HepG2 (cell line): ENCODE results near the gene ATP23. TPM values are rescaled to one million over a fixed set of nuclear protein-coding genes. Genes with fewer than 3 reads are reported as not detected.

Source experiments
- ADNP ChIP-seq: sonication (generic); formaldehyde crosslinking; IDR thresholded peaks from 2 replicates; pipeline ENCODE4 v1.4.0; 2020; ENCODE audit warnings: missing genetic modification reagents
- ARID2 ChIP-seq: sonication (generic); formaldehyde crosslinking; IDR thresholded peaks from 2 replicates; pipeline ENCODE4 v1.8.1; 2022; ENCODE audit warnings: mild to moderate bottlenecking, missing genetic modification reagents, borderline replicate concordance
- ASH2L ChIP-seq: fragments of 300-600, 200-600 bp; sonication (generic); IDR thresholded peaks from 2 replicates; pipeline ENCODE4 v1.7.0; 2017; ENCODE audit warnings: low read depth, mild to moderate bottlenecking, moderate library complexity, mixed read lengths, low read length; ENCODE audit not compliant: insufficient read length
- BHLHE40 ChIP-seq: IDR thresholded peaks from 2 replicates; pipeline ENCODE4 v1.6.1; 2011; ENCODE audit warnings: low read length, improper control_type of control experiment
- CCDC6 ChIP-seq: sonication (generic); formaldehyde crosslinking; IDR thresholded peaks from 2 replicates; pipeline ENCODE4 v1.8.1; 2022; ENCODE audit warnings: mild to moderate bottlenecking, missing genetic modification reagents, moderate library complexity
- CHD2 ChIP-seq: IDR thresholded peaks from 2 replicates; pipeline ENCODE4 v1.6.1; 2011; ENCODE audit warnings: low read depth, low read length, improper control_type of control experiment
- DR1 ChIP-seq: sonication (generic); formaldehyde crosslinking; IDR thresholded peaks from 2 replicates; pipeline ENCODE4 v1.8.0; 2021; ENCODE audit warnings: mild to moderate bottlenecking, missing genetic modification reagents, inconsistent platforms
- EED ChIP-seq: sonication (generic); formaldehyde crosslinking; IDR thresholded peaks from 2 replicates; pipeline ENCODE4 v1.5.0; 2020; ENCODE audit warnings: mild to moderate bottlenecking, missing genetic modification reagents
- HES4 ChIP-seq: sonication (generic); formaldehyde crosslinking; IDR thresholded peaks from 2 replicates; pipeline ENCODE4 v1.9.0; 2021; ENCODE audit warnings: mild to moderate bottlenecking, missing genetic modification reagents, borderline replicate concordance
- HNRNPLL ChIP-seq: fragments of 200-400 bp; formaldehyde crosslinking; IDR thresholded peaks from 2 replicates; pipeline ENCODE4 v1.6.1; 2017; ENCODE audit warnings: mild to moderate bottlenecking, low read depth, low read length; ENCODE audit not compliant: poor library complexity, severe bottlenecking
- KAT8 ChIP-seq: IDR thresholded peaks from 2 replicates; pipeline ENCODE4 v1.6.1; 2016; ENCODE audit warnings: missing genetic modification reagents, missing compliant biosample characterization
- KLF6 ChIP-seq: IDR thresholded peaks from 2 replicates; pipeline ENCODE4 v1.8.0; 2016; ENCODE audit warnings: missing biosample characterization, missing genetic modification reagents
- MXI1 ChIP-seq: IDR thresholded peaks from 3 replicates; pipeline ENCODE4 v1.6.1; 2012; ENCODE audit warnings: low read depth, low read length, inconsistent platforms, borderline replicate concordance
- RBFOX2 ChIP-seq: fragments of 200-400 bp; formaldehyde crosslinking; IDR thresholded peaks from 2 replicates; pipeline ENCODE4 v1.6.1; 2017; ENCODE audit warnings: low read depth, mild to moderate bottlenecking, low read length
- RFX1 ChIP-seq: fragments of 450-650 bp; IDR thresholded peaks from 2 replicates; pipeline ENCODE4 v1.6.1; 2017
- SAP130 ChIP-seq: IDR thresholded peaks from 2 replicates; pipeline ENCODE4 v1.6.1; 2016; ENCODE audit warnings: low read depth
- SSRP1 ChIP-seq: IDR thresholded peaks from 2 replicates; pipeline ENCODE4 v1.6.1; 2016; ENCODE audit warnings: control low read depth
- TMF1 ChIP-seq: sonication (generic); formaldehyde crosslinking; IDR thresholded peaks from 2 replicates; pipeline ENCODE4 v1.8.1; 2022; ENCODE audit warnings: low read depth, missing genetic modification reagents
- ZBTB21 ChIP-seq: sonication (generic); formaldehyde crosslinking; IDR thresholded peaks from 2 replicates; pipeline ENCODE4 v1.4.0; 2020; ENCODE audit warnings: missing genetic modification reagents
- ZFP90 ChIP-seq: sonication (generic); formaldehyde crosslinking; IDR thresholded peaks from 2 replicates; pipeline ENCODE4 v1.8.0; 2022; ENCODE audit warnings: missing genetic modification reagents, mild to moderate bottlenecking, inconsistent platforms, borderline replicate concordance
- ZKSCAN1 ChIP-seq: fragments of 150-350 bp; IDR thresholded peaks from 2 replicates; pipeline ENCODE4 v1.6.1; 2014; ENCODE audit warnings: low read length
- ZNF12 ChIP-seq: sonication (generic); formaldehyde crosslinking; IDR thresholded peaks from 2 replicates; pipeline ENCODE4 v1.5.0; 2020; ENCODE audit warnings: missing genetic modification reagents
- ZNF333 ChIP-seq: sonication (generic); formaldehyde crosslinking; IDR thresholded peaks from 2 replicates; pipeline ENCODE4 v1.4.0; 2020; ENCODE audit warnings: mild to moderate bottlenecking, missing genetic modification reagents, borderline replicate concordance
- ZNF550 ChIP-seq: sonication (generic); formaldehyde crosslinking; IDR thresholded peaks from 2 replicates; pipeline ENCODE4 v1.4.0; 2020; ENCODE audit warnings: mild to moderate bottlenecking, missing genetic modification reagents, borderline replicate concordance
- ZNF556 ChIP-seq: sonication (generic); formaldehyde crosslinking; IDR thresholded peaks from 2 replicates; pipeline ENCODE4 v1.4.0; 2020; ENCODE audit warnings: mild to moderate bottlenecking, missing genetic modification reagents, borderline replicate concordance
- ZNF614 ChIP-seq: IDR thresholded peaks from 2 replicates; pipeline ENCODE4 v1.6.1; 2018; ENCODE audit warnings: missing biosample characterization, missing genetic modification reagents, inconsistent platforms, borderline replicate concordance
- ZNF878 ChIP-seq: sonication (generic); formaldehyde crosslinking; IDR thresholded peaks from 2 replicates; pipeline ENCODE4 v1.8.1; 2023; ENCODE audit warnings: mild to moderate bottlenecking, missing genetic modification reagents, moderate library complexity
- ZNF879 ChIP-seq: sonication (generic); formaldehyde crosslinking; IDR thresholded peaks from 2 replicates; pipeline ENCODE4 v1.8.1; 2023; ENCODE audit warnings: missing genetic modification reagents
- ZSCAN29 ChIP-seq: sonication (generic); formaldehyde crosslinking; conservative IDR thresholded peaks from 2 replicates; pipeline ENCODE4 v1.4.0; 2020; ENCODE audit warnings: mild to moderate bottlenecking, missing genetic modification reagents
- ZZZ3 ChIP-seq: sonication (generic); formaldehyde crosslinking; IDR thresholded peaks from 2 replicates; pipeline ENCODE4 v1.4.0; 2020; ENCODE audit warnings: missing genetic modification reagents, mild to moderate bottlenecking, borderline replicate concordance
- polyA plus RNA-seq, 8 experiments: library from polyadenylated mRNA; depleted of rRNA in 3 of 8; stranded (reverse) in 7 of 8; unstranded in 1 of 8; fragments of >200 nt; fragmentation: Illumina TruSeq in 4 of 8; extraction: Trizol in 4 of 8; gene quantifications; 2 replicates each; pipeline versions ENCODE4 v1.2.1 to v1.2.3, GENCODE V29; 2011 to 2016; ENCODE audit warnings: low read depth in 4 of 8, missing spikeins in 1 of 8, mixed read lengths in 1 of 8; ENCODE audit not compliant: insufficient read depth in 1 of 8
- total RNA-seq, 5 experiments: library from RNA; depleted of rRNA; stranded (reverse); fragments of >200 nt; fragmentation: Illumina TruSeq; extraction: Trizol; gene quantifications; 2 replicates each; pipeline ENCODE4 v1.2.3, GENCODE V29; 2016; ENCODE audit warnings: low read depth in 1 of 5
- TF ChIP-seq, protein P1 (sequence below): IDR thresholded peaks from 2 replicates; pipeline ENCODE4 v1.6.1; 2016; ENCODE audit warnings: mild to moderate bottlenecking, missing biosample characterization, missing genetic modification reagents
- TF ChIP-seq, protein P2 (sequence below): sonication (generic); formaldehyde crosslinking; IDR thresholded peaks from 2 replicates; pipeline ENCODE4 v1.4.0; 2020; ENCODE audit warnings: mild to moderate bottlenecking, missing genetic modification reagents
- TF ChIP-seq, protein P3 (sequence below): sonication (generic); formaldehyde crosslinking; IDR thresholded peaks from 2 replicates; pipeline ENCODE4 v1.4.0; 2020; ENCODE audit warnings: missing genetic modification reagents; ENCODE audit errors: not compliant biosample characterization

Gene ATP23
- total and polyA plus RNA-seq, 2 of the 13 experiments (the other 11 are each of a cell fraction or from before 2014, with no cell fraction given) = 12.1 to 14.7 TPM

DNA sequence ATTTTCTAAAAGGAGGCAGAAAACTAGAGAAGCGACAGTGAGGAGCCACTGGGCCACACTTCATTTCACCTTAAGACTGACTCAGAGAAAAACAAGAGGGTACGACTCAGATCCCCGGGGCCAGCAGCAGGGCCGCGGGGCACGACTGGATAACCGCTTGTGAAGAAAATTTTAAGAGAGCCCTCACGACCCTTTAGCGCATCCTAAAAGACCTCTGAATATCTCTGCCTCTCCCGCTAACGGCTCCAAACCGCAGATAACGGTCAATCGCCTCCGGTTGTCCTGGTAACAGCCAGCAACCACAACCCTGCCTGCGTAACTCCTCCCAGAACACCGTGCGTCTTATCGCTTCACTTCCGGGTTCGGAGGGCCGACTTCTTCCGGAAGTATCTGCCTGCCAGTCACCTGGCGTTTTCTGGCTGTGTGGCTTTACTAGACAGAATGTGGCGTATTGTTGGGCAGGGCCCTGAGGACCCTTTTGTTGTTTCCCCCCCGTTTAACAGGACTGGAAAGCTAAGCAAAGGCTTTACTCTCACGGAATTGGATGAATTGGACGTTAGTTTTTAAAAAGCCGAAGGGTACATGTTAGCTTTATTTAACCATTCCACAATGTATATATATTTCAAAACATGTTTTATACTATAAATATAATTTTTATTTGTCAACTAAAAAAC is 5.4 kb upstream of the ATP23 start (continued):
- TF ChIP-seq ZBTB21 (CRISPR knock-in tag) (no peak), KAT8 (peak; percentile 99), HNRNPLL (no peak), CCDC6 (CRISPR knock-in tag) (no peak), RFX1 (peak; percentile 86), SAP130 (CRISPR knock-in tag) (peak; percentile 99), ADNP (no peak), HES4 (no peak), KLF6 (CRISPR knock-in tag) (no peak), ZNF879 (CRISPR knock-in tag) (no peak), MXI1 (peak; percentile 92; the same call in 2 of the 3 replicates), CHD2 (no peak), ASH2L (peak; percentile 42), DR1 (CRISPR knock-in tag) (no peak), ZFP90 (CRISPR knock-in tag) (no peak), ZNF550 (CRISPR knock-in tag) (no peak), ZSCAN29 (CRISPR knock-in tag) (0 out of 2 replicates have a peak, but pooled peaks have one; percentile 51), ARID2 (CRISPR knock-in tag) (no peak), SSRP1 (CRISPR knock-in tag) (no peak), ZNF614 (CRISPR knock-in tag) (peak; percentile 77), ZNF12 (CRISPR knock-in tag) (no peak), ZZZ3 (CRISPR knock-in tag) (peak; percentile 53; the same call in 1 of the 2 replicates), BHLHE40 (no peak), EED (no peak), ZNF333 (CRISPR knock-in tag) (no peak), ZNF556 (CRISPR knock-in tag) (0 out of 2 replicates have a peak, but pooled peaks have one; percentile 28), TMF1 (CRISPR knock-in tag) (no peak), RBFOX2 (0 out of 2 replicates have a peak, but pooled peaks have one; percentile 45), ZNF878 (CRISPR knock-in tag) (no peak), ZKSCAN1 (no peak)
- TF ChIP-seq, protein P1, sequence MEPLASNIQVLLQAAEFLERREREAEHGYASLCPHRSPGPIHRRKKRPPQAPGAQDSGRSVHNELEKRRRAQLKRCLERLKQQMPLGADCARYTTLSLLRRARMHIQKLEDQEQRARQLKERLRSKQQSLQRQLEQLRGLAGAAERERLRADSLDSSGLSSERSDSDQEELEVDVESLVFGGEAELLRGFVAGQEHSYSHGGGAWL (CRISPR knock-in tag) = no peak
- TF ChIP-seq, protein P2, sequence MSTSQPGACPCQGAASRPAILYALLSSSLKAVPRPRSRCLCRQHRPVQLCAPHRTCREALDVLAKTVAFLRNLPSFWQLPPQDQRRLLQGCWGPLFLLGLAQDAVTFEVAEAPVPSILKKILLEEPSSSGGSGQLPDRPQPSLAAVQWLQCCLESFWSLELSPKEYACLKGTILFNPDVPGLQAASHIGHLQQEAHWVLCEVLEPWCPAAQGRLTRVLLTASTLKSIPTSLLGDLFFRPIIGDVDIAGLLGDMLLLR = no peak
- TF ChIP-seq, protein P3, sequence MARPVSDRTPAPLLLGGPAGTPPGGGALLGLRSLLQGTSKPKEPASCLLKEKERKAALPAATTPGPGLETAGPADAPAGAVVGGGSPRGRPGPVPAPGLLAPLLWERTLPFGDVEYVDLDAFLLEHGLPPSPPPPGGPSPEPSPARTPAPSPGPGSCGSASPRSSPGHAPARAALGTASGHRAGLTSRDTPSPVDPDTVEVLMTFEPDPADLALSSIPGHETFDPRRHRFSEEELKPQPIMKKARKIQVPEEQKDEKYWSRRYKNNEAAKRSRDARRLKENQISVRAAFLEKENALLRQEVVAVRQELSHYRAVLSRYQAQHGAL (CRISPR knock-in tag) = no peak
